ENCODE results near the gene MGAT3.

DNA sequence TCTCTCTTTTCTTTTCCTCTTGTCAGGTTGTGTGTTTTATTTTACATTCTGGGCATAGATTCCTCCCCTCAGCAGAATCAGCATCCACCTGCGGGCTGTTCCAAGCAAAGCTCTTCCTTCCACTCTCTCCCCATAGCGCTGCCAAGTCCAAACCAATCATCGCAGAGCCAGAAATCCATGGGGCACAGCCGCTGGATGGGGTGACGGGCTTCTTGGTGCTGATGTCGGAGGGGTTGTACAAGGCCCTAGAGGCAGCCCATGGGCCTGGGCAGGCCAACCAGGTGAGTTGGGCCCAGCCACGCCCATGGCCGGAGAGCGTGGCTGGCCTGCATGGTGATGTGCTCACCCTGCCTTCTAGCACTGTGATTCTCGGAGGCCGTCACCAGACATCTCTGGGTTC lies 35.1 kb upstream of the MGAT3 start:
- TF ChIP-seq, protein P1, sequence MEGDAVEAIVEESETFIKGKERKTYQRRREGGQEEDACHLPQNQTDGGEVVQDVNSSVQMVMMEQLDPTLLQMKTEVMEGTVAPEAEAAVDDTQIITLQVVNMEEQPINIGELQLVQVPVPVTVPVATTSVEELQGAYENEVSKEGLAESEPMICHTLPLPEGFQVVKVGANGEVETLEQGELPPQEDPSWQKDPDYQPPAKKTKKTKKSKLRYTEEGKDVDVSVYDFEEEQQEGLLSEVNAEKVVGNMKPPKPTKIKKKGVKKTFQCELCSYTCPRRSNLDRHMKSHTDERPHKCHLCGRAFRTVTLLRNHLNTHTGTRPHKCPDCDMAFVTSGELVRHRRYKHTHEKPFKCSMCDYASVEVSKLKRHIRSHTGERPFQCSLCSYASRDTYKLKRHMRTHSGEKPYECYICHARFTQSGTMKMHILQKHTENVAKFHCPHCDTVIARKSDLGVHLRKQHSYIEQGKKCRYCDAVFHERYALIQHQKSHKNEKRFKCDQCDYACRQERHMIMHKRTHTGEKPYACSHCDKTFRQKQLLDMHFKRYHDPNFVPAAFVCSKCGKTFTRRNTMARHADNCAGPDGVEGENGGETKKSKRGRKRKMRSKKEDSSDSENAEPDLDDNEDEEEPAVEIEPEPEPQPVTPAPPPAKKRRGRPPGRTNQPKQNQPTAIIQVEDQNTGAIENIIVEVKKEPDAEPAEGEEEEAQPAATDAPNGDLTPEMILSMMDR (IDR thresholded peaks at IDR 0.05; ENCODE audit: low read length) = no peak
- TF ChIP-seq EZH2 (optimal IDR thresholded peaks at IDR 0.05; ENCODE audit: low read depth, low read length) (no peak), EZH2phosphoT487 (IDR thresholded peaks at IDR 0.05; ENCODE audit: low read length) (no peak)

All from MM.1S (cell line).